ENCODE measurements around the gene MBNL3.

GRCh38 chrX:132483488-132483887 lies 5.3 kb downstream of the MBNL3 start:
- TF ChIP-seq CTCF (IDR thresholded peaks at IDR 0.05; ENCODE audit: low read depth, low read length) (no peak), EZH2phosphoT487 (IDR thresholded peaks at IDR 0.05; ENCODE audit: low read depth) (no peak)

Measured in OCI-LY3 (cell line).